GM21576 (cell line): Measurements from ENCODE around the gene TMED4.

ENCODE experiments used
- ATAC-seq: cut with Tn5 transposase; IDR thresholded peaks from one replicate; pipeline ENCODE4 v1.9.1; 2021; ENCODE audit warnings: mild to moderate bottlenecking, moderate library complexity; ENCODE audit not compliant: unreplicated experiment

The TMED4 gene

DNA sequence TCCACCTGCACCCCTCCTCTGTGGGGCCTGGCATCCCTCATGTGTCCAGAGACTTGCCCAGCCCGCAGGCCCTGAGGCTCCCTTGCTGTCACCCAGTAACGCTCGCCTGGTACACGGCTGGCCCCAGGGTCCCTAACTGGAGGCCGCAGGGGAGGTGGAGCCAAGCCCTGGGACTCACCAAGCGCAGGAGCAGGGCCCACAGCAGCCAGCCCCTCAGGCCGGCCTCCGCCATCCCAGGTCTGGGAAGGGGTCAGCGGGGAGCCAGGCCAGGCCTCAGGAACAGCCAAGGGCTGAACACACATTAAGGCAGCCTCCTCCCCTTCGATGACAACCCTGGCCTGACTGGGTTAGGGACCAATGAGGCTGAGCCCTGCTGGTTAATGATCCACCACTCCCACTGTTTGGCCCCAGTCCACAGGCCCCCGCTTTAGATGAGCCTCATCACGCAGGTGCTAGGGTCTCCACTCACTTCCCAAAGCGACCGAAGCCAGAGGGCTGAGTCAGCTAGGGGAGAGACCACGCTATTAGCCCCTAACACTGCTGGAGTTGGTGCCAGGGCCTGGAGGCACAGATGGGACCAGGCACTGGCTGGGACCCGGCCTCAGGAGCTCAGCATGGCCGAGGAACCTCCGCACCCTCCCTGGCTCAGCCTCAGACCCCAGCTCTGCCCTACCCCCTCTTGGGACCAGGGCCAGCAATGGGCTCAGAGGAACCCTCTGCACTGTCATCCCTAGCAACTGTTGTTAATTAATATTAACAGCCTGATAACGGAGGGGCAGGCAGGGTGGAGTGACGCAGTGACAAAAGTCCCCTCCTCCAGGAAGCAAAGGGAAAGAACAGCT lies 40.8 kb downstream of the TMED4 start, which contains the start of gene NPC1L1:
Gene NPC1L1, minus strand, starts transcription at position 303 of the 842 bp plus-strand sequence. Its CDS starts 71 bp downstream, at position 232.
- no peak for ATAC-seq

DNA sequence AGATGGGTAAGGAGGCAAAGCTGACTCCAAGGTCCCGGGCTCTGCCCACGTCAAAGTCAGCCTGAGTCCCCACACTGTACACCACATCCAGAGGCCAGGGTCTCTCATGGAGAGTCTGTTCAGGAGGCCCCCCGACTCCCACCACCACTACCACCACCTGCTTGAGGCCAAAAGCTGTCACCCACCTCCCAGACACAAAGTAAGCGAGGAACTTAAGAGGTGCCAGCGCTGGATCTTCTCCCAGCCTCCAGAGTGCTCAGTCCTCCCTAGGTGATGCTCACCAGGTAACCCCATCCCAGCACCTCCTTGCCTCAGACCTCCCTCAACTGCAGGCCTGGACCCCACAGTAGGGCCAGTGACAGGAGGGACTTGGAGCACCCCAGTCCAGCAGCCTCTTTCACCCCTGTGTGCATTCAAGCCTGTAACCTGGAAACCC lies 41.4 kb downstream of the TMED4 start:
- ATAC-seq = no peak

DNA sequence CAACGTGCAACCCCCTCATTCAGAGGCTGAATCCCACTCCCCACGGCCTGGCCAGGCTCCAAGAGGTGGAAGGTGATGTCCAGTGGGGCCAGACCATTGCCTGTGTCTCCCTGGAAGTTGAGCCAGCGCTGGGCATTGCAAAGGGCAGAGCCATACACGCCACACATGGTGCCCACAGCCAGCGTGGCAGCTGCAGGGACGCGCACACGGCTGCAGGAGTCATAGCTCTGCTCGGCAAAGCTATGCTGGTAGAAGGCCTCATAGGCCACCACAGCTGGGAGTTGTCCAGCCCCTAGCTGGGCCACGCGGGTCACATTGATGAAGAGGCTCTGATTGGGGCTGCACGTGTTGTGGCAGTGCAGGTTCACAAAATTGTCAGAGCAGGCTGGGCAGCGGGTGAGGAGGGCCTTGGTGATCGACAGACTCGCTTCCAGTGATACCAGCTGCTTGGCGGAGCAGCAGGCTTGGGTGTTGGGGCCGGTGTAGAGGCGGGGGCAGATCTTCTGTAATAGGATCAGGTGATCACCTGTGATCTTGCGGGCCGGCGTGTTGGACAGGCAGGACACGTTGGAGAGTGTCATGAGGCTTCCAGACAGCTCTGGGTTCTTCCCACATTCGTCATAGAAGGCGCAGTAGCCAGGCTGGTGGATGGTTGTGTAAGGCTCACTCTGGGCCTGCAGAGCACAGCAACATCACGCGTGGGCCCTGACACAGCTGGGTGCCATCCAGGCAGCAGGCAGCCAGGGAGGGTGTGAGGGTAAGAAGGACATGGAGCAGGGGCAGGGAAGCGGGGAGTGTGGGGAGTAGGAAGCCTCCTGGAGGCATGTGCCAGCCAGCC lies 42.1 kb downstream of the TMED4 start:
- no peak for ATAC-seq

DNA sequence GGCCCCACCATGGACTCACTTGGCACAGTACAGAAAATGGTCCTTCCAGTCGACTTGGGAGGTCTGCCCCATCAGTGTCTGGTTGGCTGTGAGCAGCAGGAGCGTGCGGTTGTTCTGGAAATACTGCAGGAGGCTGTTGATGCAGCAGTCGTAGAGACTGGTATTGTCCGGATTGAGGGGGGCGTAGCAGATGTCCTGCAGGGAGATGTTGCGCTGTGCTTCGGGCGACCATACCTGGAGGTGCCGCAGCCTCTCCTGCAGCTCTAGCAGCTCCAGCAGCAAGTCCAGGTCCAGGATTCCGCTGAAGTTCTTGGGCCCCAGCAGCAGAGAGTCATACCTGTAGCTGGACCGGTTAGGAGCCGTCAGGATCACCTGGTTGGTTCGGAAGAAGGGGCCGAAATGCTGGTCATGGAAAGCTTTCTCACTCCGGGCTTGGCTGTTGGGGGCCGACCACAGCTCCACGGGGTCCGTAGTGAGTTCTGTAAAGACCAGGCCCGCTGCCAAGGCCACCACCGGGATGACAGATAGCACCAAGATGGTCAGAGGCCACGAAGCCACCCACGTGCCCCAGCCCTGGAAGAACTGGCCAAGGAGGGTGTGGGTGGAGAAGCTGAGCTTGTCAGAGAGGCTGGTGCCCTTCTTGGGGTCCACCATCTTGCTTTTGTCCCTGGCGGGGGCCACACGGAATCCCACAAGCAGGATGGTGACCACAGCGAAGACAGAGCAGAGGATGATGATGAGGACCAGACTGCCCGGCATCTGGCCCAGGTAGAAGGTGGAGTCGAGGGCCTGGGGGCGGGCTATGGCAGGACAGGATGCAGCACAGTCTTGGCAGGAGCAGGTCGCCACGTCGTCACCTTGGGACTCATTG lies 43.0 kb downstream of the TMED4 start:
- no peak for ATAC-seq

DNA sequence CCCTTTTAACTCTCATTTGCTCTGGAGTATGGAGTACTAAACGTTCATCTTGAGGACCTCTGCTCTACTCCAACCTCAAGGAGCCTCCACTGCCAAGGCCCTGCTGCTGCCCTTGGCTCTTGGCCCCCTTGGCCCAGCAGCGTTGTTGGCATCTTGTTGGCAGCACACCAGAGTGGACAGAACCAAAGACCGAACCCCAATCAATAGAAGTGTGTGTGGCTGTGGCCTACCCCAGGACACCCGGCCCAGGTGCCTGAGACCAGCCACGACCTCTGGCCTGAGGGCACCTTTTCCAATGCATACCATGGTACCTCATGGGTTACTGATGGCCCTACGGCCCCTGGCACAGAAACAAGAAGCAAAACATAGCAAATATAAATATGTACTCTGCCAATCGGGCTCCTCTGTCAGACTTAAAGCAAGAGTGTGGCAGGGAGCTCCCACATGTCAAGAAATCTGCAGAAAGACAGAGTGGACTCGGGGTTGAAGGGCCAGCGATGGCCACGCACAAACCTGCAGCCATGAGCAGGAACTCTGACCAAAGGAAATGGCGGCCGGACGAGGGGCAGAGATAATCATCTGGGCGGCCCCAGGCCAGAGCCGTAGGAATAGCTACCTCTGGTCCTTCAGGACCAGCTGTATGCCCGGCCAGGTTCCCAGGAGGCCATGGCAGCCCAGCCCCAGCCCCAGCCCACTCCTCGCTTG lies 43.8 kb downstream of the TMED4 start:
- no peak for ATAC-seq

DNA sequence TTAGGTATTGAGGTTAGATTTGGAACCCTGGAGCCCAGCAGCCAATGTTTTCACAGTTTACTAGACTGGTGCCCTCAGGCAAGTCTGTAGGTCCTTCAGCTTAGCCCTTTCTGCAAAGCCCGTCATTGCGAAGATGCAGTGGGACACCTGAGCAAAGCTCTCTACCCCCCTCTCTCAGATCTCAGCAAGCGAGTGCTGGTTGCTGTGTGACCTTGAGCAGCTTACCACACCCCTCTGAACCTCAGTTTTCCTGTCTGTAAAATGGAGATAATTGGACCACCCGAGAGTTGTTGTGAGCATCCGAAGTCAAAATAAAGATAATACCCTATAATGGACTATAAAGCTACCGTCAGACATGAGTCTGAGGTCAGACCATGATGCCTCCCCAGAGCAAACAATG lies 44.6 kb downstream of the TMED4 start:
- no peak for ATAC-seq

DNA sequence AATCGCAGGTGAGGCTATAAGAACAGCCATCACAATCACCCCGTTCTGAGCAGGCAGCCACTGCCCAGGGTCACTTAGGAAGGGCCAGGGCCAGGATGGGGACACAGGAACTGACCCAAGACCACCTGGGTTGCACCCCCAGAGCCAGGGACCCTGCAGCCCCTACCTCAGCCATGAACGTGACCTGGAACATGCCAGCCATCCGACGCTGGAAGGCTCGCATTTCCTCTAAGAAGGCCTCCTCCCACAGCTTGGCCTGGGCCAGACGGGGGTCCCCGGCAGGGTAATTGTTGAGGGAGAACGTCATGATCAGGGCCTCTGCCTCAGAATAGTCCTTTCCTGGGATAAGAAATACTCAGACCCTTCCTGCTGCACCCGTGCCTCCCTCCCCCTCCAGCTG lies 45.9 kb downstream of the TMED4 start:
- ATAC-seq = no peak

DNA sequence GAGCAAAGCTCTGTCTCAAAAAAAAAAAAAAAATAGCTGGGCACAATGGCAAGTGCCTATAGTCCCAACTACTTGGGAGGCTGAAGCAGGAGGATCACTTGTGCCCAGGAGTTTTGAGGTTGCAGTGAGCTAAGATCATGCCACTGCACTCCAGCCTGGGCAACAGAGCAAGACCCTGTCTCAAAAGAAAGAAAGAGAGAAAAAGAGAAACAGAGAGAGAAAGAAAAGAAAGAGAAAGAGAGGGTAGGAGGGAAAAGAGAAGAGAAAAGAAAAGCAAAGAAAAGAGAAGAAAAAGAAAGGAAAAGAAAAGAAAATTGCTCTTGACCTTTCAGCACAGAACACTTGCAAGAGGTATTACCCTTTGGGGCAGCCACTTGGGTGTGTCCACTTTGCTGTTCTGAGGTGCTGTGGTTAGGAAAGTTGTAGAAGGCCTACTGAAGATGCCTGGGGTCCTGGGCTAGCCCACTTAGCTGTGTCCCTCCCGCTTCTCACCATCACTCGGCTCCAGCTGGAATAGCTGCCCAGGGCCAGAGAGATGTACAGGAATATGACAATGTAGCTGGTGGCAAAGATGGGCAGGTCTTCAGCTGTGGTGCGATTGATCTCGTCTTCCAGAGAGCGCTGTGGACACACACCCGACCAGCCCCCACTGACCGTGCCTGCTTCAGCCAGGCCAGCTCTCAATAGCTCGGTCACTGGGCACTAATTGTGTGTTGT lies 46.5 kb downstream of the TMED4 start:
- ATAC-seq = no peak

DNA sequence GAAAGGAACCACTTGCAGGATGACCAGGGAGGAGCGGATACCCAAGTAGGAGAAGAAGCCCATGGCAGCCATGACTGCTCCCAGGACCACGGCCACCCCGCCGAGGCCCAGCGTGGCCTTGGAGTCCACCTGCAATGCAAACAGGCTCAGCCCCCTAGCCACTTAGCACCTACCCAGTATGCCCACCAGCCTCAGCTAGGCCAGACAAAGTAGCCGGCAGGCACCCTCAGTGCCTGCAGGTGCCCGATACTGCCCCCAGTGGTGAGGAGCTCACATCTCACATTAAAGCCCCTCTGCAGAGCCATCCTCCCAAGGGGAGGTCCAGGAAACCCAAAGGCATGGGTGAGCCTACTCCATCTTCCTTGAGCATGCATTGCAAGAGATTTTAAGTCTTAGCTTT lies 47.5 kb downstream of the TMED4 start:
- peak; percentile 59 for ATAC-seq

DNA sequence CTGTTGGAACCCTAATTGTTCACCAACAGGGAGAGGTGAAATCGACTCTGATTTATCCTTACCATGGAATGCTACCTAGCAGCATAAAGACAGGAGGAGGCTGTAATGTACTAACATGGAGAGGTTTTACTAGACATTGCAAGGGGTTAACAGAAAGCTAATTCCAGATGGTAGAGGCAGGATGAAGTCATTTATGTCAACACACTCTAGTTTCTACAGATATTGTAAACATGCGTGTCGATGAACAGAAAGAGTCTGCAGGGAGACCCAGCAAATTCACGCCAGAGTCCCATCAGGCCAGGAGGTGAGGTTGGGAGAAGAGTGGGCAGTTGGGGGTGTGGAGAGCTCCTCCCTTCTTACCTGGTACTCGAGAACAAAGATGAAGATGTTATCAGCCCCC lies 47.9 kb downstream of the TMED4 start:
- no peak for ATAC-seq

DNA sequence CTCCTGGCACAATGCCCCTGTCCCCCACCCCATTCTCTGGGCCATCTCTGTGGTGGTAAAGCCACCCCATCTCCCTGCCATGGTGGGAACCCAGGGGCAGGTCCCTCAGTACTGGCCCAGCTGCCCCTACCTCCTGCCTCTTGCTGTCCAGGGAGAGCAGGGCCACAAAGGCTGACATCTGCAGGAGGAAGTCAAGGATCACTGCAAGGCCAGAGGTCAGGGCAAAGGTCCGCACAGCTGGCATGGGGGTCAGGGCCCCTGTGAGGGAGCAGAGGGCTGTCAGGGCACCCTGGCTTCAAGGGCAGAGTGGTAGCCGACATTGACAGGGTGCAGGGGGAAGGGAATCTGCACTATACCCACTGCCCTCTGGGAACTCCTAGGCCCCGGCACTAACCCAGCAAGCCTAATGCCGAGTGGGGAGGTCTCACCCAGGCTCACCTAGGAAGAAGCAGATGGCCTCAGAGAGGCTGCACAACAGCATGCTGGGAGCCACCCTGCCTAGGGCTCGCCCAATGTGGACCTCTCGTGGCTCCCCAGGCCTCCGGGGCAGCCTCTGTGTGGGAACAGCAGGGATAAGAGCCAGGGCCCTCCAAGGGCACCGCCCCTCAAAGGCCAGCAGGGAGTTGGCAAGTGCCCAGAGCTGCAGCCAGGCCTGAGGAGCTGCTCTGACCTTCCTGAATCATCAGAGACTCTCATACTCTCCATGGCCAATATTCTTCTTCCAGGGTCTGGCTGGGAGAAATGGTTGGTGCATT lies 48.6 kb downstream of the TMED4 start:
- ATAC-seq = no peak

DNA sequence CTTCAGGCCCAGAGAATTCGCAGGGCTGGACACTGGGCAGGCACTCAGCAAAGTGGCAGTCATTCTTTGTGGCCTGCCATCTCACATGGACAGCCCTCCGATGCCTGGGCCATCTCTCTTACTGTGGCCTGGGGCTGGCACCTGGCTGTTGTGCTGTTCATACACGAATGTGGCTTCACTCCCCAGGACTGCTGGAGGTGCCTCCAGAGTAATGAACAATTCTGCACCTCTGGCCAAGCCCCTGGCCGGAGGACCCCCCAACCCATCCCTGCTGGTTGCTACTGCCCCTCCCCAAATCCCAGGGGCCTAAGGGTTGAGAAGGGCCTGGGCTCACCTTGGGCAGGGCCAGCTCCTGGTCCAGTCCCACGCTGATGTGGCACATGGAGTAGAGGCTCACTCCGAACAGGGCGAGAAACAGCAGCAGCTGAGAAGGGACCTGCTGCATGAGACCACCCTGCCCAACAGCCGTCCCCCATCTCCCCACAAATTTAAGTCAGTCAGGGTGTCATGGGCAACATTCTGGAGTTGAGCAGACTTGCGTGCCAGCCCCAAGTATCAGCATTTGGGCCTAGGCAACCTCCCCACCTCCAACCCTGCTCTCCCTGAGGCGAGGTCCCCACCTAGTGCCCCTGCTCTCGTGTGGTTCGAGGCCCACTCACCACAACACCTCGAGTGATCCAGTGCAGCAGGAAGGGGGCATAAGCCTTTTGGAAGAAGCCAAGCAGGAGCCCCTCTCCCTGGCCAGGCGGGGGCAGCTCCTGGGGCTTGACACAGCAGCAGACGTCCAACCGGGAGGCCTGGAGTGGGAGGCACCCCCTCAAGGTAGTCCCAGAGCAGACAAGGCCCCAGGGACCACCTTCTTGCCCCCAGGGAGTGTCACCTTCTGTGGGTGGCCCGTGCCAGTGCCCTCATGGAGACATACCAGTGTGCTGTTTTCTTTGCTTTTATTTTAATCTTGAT lies 50.3 kb downstream of the TMED4 start:
- ATAC-seq = no peak

DNA sequence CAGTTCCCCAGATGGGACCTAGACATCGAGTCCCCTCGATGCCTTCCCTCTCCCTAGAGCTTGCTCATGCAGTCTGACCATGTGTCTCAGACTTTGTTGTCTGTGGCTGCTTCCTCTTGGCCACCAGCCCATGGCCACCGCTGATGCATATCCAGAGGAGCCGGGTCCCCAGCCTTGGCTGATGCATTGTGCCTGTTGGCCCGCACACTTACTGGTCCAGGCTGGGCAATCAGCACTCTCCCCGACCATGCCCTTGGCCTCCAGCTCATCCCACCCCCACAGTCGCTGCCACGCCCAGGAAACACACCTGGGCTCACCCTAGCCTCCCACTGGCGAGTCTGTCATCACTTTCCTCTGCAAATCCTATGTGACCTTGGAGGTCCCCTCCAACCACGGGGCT lies 51.0 kb downstream of the TMED4 start:
- no peak for ATAC-seq
